Panc1 (cell line): ENCODE measurements around the gene CHI3L1.

Experiments
- POLR2AphosphoS5 ChIP-seq: IDR thresholded peaks from 2 replicates; pipeline ENCODE4 v1.6.1; 2012; ENCODE audit warnings: mild to moderate bottlenecking, low read depth, low read length, moderate library complexity
- REST ChIP-seq, 2 experiments: IDR thresholded peaks; 2 replicates each; pipeline ENCODE4 v1.6.1; 2011 to 2012; ENCODE audit warnings: low read depth in 2 of 2, control low read depth in 1 of 2, low read length in 1 of 2, mild to moderate bottlenecking in 1 of 2, moderate library complexity in 1 of 2; ENCODE audit not compliant: insufficient read depth in 1 of 2
- SIN3A ChIP-seq: IDR thresholded peaks from 2 replicates; pipeline ENCODE4 v1.6.1; 2012; ENCODE audit warnings: low read depth, mild to moderate bottlenecking, low read length, moderate library complexity, borderline replicate concordance; ENCODE audit not compliant: insufficient read depth
- TCF7L2 ChIP-seq: IDR thresholded peaks from 2 replicates; pipeline ENCODE4 v1.6.1; 2011; ENCODE audit warnings: mild to moderate bottlenecking, low read depth, low read length, inconsistent platforms
- TF ChIP-seq, protein P1 (sequence below): fragments of 450-650 bp; IDR thresholded peaks from 2 replicates; pipeline ENCODE4 v1.5.1; 2017; ENCODE audit warnings: mild to moderate bottlenecking

GRCh38 chr1:203152158-203153034 lies 34.1 kb downstream of the CHI3L1 start:
- TF ChIP-seq, protein P1, sequence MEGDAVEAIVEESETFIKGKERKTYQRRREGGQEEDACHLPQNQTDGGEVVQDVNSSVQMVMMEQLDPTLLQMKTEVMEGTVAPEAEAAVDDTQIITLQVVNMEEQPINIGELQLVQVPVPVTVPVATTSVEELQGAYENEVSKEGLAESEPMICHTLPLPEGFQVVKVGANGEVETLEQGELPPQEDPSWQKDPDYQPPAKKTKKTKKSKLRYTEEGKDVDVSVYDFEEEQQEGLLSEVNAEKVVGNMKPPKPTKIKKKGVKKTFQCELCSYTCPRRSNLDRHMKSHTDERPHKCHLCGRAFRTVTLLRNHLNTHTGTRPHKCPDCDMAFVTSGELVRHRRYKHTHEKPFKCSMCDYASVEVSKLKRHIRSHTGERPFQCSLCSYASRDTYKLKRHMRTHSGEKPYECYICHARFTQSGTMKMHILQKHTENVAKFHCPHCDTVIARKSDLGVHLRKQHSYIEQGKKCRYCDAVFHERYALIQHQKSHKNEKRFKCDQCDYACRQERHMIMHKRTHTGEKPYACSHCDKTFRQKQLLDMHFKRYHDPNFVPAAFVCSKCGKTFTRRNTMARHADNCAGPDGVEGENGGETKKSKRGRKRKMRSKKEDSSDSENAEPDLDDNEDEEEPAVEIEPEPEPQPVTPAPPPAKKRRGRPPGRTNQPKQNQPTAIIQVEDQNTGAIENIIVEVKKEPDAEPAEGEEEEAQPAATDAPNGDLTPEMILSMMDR: no peak
- TF ChIP-seq REST (IDR thresholded peaks at IDR 0.05; ENCODE audit: insufficient read depth in 1 of 2, low read depth in 2 of 2, low read length in 1 of 2): no peak
- no peak for TF ChIP-seq TCF7L2
- TF ChIP-seq POLR2AphosphoS5: no peak
- no peak for TF ChIP-seq SIN3A
